Skeletal muscle tissue (tissue), 4 donors: ENCODE data around the gene CLEC4G. TPM values are rescaled to one million over a fixed set of nuclear protein-coding genes. Genes with fewer than 3 reads are reported as not detected.

Experiments
- H3K27ac ChIP-seq: one replicate; pipeline ENCODE4 v1.7.0; 2013; ENCODE audit warnings: mild to moderate bottlenecking, low read depth, low read length, inconsistent platforms
- H3K27me3 ChIP-seq, 3 donors: one replicate each; pipeline ENCODE4 v1.7.0; 2013; ENCODE audit warnings: low read length in 3 of 3; ENCODE audit not compliant: control insufficient read depth in 3 of 3, insufficient read depth in 3 of 3
- H3K36me3 ChIP-seq, 3 donors: one replicate each; pipeline ENCODE4 v1.7.0; 2013; ENCODE audit warnings: low read length in 3 of 3; ENCODE audit not compliant: control insufficient read depth in 3 of 3, insufficient read depth in 3 of 3
- H3K4me1 ChIP-seq, 3 donors: one replicate each; pipeline ENCODE4 v1.7.0; 2013; ENCODE audit warnings: low read length in 3 of 3, mild to moderate bottlenecking in 3 of 3; ENCODE audit not compliant: control insufficient read depth in 3 of 3, insufficient read depth in 3 of 3
- H3K4me3 ChIP-seq, 3 donors: one replicate each; pipeline ENCODE4 v1.7.0; 2013; ENCODE audit warnings: low read length in 3 of 3
- H3K9ac ChIP-seq, 3 donors: one replicate each; pipeline ENCODE4 v1.7.0; 2013; ENCODE audit warnings: low read length in 3 of 3, mild to moderate bottlenecking in 3 of 3, moderate library complexity in 2 of 3, low read depth in 1 of 3
- H3K9me3 ChIP-seq, 3 donors: one replicate each; pipeline ENCODE4 v1.7.0; 2013; ENCODE audit warnings: low read length in 3 of 3; ENCODE audit not compliant: control insufficient read depth in 3 of 3
- total RNA-seq: library from RNA; depleted of rRNA; stranded (reverse); fragments of >200 nt; gene quantifications from one replicate; pipeline ENCODE4 v1.2.3, GENCODE V29; 2014
- donor health status: Osteomylitis.

The CLEC4G gene
- total RNA-seq, 1 donor from 2014 or later = 0.52 TPM

DNA sequence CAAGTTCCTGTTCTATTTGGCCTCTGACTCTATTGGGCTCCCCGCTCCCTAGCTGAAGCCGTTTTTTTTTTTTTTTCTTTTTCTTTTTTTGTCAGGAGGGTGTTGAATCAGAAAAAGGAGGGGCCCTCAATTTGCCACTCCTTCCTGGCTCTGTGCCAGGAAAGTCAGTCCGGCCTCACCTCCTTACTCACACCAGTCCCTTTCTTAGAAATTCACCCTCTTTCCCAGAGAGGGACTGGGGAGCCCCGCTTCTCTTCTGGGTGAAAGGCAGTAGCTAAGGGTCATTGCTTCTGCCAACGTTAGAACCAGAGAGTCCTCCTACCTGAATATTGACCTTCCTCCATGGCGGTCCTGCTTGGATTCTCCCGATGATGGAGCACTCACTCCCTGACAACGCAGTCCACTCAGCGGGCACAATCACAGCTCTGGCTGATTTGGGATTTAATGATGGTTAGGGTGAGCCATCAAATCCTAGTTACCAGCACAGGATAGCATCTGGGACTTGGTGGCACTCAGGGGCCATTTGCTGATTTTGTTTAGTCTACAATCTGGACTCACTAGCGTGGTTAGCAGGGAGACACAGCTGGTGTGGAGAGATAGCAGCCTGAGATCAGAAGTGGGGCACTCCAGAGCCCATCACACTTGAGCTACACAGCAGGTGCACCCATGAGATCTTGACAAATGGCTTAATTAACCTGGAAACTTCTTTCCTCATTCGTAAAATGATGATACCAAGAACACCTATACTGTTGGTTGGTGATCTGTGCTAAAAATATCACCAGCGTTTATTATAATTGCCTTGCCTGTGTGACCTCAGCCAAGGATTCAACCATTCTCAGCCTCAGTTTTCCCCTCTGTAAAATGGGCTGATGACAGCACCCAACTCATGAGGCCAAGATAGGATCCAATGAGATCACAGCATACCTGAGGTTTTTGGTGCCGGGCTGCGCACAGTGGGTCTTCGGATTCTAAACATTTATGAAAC is 32.2 kb downstream of the CLEC4G start:
- Histone ChIP-seq H3K27me3 (peaks cover 29 to 55% (median 50%) of the 10 kb centered on the region in 3 donors), H3K4me3 (no peak overlapping the region), H3K36me3 (no peaks in the 10 kb centered on the region), H3K9me3 (no peaks in the 10 kb centered on the region), H3K4me1 (no peaks in the 10 kb centered on the region), H3K9ac (no peak overlapping the region), H3K27ac (no peak overlapping the region)

DNA sequence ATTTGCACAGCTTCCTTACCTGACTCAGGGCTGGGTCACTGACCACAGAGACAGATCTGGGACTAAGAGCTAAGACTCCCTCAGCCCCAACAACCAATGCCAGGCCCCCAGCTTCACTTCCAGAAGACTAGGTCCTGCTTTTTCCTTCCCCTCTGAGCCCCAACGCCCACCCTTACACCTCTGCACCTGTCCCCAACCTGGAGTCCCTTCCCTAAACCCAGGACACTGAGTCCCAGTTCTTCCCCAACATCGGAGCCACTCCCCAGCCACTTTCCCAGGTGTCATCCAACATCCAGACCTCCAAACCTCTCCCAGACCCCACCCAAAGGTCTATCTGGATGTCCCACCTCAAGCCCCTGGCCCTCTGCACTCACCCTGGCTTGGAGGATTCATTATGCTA is 32.9 kb downstream of the CLEC4G start:
- Histone ChIP-seq H3K27me3 (peaks cover 24 to 56% (median 45%) of the 10 kb centered on the region in 3 donors), H3K9me3 (no peaks in the 10 kb centered on the region)

DNA sequence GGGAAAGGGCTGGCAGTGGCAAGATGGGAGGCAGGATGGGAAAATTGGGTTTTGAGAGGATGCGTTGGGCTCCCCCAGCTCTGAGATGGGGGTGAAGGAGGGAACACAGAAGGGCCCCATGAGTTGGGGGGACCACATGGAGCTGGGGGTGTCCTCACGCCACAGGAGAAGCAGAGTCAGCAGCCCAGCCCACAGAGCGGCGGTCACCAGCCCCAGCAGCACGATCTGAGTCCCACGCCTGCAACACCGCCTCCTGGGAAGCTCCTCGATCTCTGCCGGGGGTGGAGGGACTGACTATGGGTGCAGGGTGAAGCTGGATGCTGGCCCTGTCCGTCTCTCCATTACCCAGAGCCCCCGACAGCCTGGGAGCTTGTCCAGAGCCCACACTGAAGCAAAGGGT is 33.3 kb downstream of the CLEC4G start:
- no peak overlapping the region for H3K4me3 ChIP-seq
- H3K36me3 ChIP-seq = no peaks in the 10 kb centered on the region
- H3K4me1 ChIP-seq = no peaks in the 10 kb centered on the region
- no peak overlapping the region for H3K27ac ChIP-seq
- no peak overlapping the region for H3K9ac ChIP-seq
- H3K9me3 ChIP-seq = no peaks in the 10 kb centered on the region
- H3K27me3 ChIP-seq = peaks cover 24 to 55% (median 45%) of the 10 kb centered on the region in 3 donors

More for the DNA sequence above, 32.9 kb downstream of the CLEC4G start:
- no peaks in the 10 kb centered on the region for H3K4me1 ChIP-seq
- H3K27ac ChIP-seq = no peak overlapping the region
- H3K9ac ChIP-seq = no peak overlapping the region
- H3K36me3 ChIP-seq = no peaks in the 10 kb centered on the region
- H3K4me3 ChIP-seq = no peak overlapping the region

DNA sequence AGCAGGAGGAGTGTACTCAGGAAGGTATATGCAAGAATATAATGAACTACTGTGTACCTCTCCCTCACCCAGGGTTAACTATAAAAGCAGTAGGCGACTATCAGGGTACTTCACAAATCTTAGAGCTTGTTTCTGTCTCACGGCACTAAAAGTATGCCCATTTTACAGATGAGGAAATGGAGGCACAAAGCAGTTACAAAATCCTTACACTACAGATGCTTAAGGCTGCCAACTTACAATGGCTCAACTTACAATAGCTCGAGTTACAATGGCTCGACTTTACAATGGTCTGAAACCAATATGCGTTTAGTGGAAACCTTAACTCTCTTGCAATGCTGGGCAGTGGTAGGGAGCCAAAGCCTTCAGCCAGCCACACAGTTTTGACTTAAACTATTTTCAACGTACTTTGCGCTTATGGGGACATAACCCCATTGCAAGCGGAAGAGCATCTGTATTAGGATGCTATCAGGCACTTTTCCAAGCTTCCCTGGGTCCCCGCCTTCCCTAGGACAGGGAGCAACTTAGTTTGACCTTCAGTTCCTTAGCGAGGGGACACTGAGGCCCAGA is 34.1 kb downstream of the CLEC4G start:
- Histone ChIP-seq H3K4me3 (no peak overlapping the region), H3K27me3 (peaks cover 24 to 53% (median 45%) of the 10 kb centered on the region in 3 donors), H3K27ac (no peak overlapping the region), H3K36me3 (no peaks in the 10 kb centered on the region), H3K9me3 (no peaks in the 10 kb centered on the region), H3K9ac (no peak overlapping the region), H3K4me1 (no peaks in the 10 kb centered on the region)

DNA sequence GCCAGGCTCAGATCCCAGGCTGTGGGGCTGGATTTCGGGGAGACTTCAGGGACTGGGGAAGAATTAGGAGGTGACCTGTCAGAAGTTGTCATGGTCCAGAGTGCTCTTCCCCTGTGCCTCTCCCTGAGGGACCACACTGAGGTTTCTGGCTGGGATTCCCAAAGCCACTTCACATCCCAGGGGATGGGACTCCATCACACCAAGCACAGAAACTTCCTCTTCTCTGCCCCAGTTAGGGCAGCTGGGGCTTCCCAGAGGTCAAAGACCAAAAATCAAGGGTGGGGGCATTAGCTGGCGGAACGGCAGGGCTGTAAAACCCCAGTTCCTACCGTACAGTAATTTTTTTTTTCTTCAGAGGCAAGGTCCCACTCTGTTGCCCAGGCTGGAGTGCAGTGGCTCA is 37.4 kb downstream of the CLEC4G start:
- H3K9me3 ChIP-seq = no peaks in the 10 kb centered on the region

DNA sequence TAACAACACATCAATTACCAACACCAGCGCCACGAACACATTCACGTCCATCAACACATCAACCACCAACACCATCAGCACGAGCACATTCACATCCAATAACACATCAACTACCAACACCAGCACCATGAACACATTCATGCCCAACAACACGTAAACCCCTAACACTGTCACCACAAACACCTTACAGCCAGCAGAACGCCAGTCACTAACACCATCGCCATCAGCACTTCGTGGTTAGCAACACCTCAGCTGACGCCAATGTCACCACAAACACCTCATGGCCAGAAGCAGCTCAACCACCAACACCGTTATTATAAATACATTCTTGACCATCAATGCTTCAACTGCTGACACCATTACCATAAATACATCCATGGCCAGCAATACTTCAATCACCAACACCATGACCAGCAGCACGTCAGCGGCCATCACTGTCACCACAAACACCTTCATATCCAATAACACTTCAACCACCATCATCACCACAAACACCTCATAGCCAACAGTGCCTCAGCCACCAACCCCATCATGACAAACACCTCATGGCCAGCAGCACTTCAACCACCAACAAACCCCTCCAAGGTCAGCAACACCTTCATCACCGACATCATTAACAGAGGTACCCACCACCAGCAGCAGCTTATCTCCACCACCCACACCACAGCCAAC is 39.4 kb downstream of the CLEC4G start:
- no peak overlapping the region for H3K27ac ChIP-seq
- no peaks in the 10 kb centered on the region for H3K4me1 ChIP-seq
- peaks cover 18 to 45% (median 32%) of the 10 kb centered on the region in 3 donors for H3K27me3 ChIP-seq

More for the DNA sequence above, 37.4 kb downstream of the CLEC4G start:
- Histone ChIP-seq H3K9ac (no peak overlapping the region), H3K27ac (no peak overlapping the region), H3K27me3 (peaks cover 26 to 59% (median 41%) of the 10 kb centered on the region in 3 donors), H3K36me3 (no peaks in the 10 kb centered on the region), H3K4me3 (no peak overlapping the region), H3K4me1 (no peaks in the 10 kb centered on the region)

DNA sequence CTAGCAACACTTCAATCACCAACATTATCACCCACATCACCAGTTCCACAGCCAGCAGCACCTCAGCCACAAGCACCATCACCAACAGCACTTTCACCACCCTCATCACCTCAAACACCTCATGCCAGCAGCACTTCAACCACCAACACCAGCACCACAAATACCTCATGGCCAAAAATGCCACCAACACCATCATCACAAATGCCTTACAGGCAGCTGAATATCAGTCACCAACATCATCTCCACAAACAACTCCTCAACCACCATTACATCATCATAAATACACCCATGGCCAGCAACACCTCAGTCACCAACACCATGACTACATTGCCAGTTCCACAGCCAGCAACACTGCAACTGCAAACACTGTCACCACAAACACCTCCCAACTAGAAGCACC is 40.4 kb downstream of the CLEC4G start:
- H3K27me3 ChIP-seq = peaks cover 16 to 38% (median 21%) of the 10 kb centered on the region in 3 donors
- no peak overlapping the region for H3K27ac ChIP-seq
- no peak overlapping the region for H3K9ac ChIP-seq
- no peaks in the 10 kb centered on the region for H3K9me3 ChIP-seq
- no peak overlapping the region for H3K4me3 ChIP-seq
- no peaks in the 10 kb centered on the region for H3K36me3 ChIP-seq
- H3K4me1 ChIP-seq = no peaks in the 10 kb centered on the region

More for the DNA sequence above, 39.4 kb downstream of the CLEC4G start:
- Histone ChIP-seq H3K4me3 (no peak overlapping the region), H3K9ac (no peak overlapping the region), H3K9me3 (no peaks in the 10 kb centered on the region), H3K36me3 (no peaks in the 10 kb centered on the region)

DNA sequence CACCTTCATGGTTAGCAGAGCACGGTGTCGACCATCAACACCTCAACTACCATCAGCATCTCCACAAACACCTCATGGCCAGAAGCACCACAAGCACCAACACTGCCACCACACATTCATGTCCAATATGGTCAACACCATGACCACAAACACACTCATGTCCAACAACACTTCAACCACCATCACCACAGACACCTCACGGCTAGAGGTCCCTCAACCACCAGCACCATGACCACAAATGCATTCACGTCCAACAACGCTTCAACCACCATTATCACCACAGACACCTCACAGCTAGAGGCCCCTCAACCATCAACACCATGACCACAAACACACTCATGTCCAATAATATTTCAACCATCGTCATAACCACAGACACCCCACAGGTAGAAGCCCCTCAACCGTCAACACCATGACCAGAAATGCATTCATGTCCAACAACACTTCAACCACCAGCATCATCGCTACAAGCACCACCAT is 41.1 kb downstream of the CLEC4G start:
- no peak overlapping the region for H3K27ac ChIP-seq
- H3K9ac ChIP-seq = no peak overlapping the region

DNA sequence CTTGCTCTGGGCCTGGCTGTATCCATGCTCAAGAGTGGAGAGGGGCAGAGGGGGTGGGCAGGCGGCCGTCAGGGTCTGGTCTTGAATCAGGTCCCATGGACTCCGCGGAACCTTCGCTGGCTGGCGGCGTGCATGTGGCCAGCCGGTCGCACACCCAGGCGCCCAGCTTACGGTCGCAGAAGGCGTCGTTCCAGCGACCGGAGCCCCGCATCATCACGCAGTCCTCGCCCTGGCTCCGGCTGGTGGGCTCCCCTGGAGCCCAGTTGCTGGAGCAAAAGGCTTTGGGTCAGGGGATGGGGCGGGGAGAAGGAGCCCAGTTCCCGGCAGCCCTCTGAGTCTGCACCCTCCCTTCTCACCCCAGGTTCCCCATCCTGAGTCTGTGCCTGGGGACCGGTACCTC is 42.7 kb downstream of the CLEC4G start:
- H3K27me3 ChIP-seq = peaks cover 12 to 25% (median 20%) of the 10 kb centered on the region in 3 donors
- no peak overlapping the region for H3K27ac ChIP-seq
- no peak overlapping the region for H3K4me3 ChIP-seq
- H3K9me3 ChIP-seq = no peaks in the 10 kb centered on the region
- H3K36me3 ChIP-seq = no peaks in the 10 kb centered on the region
- H3K9ac ChIP-seq = no peak overlapping the region
- no peaks in the 10 kb centered on the region for H3K4me1 ChIP-seq

More for the DNA sequence above, 41.1 kb downstream of the CLEC4G start:
- Histone ChIP-seq H3K4me3 (no peak overlapping the region), H3K27me3 (peaks cover 16 to 38% (median 20%) of the 10 kb centered on the region in 3 donors), H3K36me3 (no peaks in the 10 kb centered on the region), H3K9me3 (no peaks in the 10 kb centered on the region), H3K4me1 (no peaks in the 10 kb centered on the region)
